Retina (tissue), 1 donor: ENCODE data around the gene FBXO47.
"Not testable (repeated sequence)": the region's sequence is repeated elsewhere in the genome, so short reads cannot be mapped to it uniquely, and the experiment has no call there.

Experiments used
- DNase-seq: peaks from one replicate; pipeline ENCODE4 v3.0.0-alpha.2; 2016

Gene FBXO47

DNA sequence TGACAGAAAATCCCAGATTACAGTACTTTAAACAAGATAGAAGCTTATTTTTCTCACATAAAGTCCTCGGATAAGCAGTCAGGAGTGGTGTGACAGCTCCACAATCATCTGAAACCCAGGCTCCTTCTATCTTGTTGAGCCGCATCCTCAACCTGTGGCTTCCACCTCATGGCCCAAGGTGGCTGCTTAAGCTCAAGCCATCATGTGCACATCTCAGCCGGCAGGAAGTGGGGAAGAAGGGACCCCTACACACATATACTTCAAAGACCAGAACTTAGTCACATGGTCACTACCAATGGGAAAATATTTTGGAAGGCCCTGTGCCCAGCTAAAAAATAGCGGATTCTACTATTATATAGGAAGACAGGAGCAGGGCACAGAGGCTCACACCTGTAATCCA, 11.0 kb upstream of the FBXO47 start:
- no peak for DNase-seq

GRCh38 chr17:38976187-38976551, 9.0 kb upstream of the FBXO47 start:
- not testable (repeated sequence) for DNase-seq

GRCh38 chr17:38970804-38971203, 3.6 kb upstream of the FBXO47 start:
- no peak for DNase-seq

GRCh38 chr17:38970128-38970527, 2.9 kb upstream of the FBXO47 start:
- no peak for DNase-seq

- DNase-seq = no peak
Observed at GRCh38 chr17:38969281-38969680, 2.1 kb upstream of the FBXO47 start.

DNA sequence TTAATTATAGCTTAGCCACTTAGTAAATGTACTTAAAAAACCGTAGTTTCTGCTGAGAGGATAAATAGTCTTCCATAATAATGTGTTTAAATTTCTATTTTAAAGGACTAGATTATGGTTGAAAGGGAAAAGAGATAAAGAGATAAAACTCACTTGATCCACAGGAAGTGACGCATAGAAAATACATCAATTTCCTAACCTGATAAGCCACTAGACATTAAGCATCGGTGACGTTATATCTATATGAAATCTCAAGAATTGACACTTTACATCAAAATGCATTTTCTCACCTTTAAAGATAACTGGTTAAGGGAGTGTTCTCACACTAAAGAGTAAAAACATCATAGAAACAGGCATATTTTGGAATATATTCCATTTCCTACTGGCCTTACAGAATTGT, 5.8 kb downstream of the FBXO47 start:
- DNase-seq = no peak

DNA sequence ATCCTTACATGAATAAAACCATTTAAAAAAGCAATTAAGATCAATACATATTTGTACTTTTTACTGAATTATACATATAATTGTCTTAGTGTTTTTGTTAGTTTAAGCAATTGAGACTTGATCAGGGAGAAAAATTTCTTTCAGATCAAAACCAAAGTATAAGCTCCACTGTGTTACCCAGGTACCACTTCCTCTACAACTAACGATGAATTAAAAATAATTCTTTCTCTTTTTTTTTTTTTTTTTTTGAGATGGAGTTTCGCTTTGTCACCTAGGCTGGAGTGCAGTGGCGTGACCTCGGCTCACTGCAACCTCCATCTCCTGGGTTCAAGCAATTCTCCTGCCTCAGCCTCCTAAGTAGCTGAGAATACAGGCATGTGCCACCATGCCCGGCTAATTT, 6.8 kb downstream of the FBXO47 start:
- no peak for DNase-seq

- no peak for DNase-seq
Observed at GRCh38 chr17:38959508-38959907, 7.7 kb downstream of the FBXO47 start.

DNA sequence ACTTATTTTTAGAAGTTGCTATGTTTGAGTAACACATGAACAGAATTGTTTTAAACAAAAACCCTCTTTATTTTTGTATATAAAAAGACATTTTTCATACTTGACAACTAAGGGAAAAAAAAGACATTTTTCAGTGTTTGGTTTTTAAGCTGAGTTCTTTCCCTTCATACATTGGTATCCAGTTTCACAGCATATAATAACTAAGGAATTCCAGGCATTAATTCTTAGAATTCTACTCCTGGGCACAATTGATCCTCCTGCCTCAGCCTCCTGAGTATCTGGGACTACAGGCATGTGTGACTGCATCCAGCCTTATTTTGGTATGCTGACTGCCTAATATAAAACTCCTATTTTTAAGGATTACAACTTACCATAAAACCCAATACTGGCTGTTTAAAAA, 8.4 kb downstream of the FBXO47 start:
- DNase-seq = no peak

DNA sequence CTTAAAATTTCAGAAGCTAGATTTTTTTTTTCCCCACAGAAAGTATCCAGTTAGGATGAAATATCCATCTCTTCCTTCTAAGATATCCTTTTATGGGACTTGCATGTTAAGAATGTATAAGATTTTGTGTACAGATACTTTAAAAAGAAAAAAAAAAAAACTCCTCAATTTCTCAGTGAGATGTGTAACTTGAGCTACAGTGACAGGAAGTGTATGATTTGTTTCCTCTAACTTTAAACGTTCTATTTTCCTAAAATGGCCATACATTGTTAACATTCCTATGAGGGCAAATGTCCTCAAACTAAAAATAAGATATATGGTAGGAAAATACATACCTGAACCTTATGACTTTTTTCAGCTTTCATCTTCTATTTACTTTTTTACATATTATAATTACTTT, 8.9 kb downstream of the FBXO47 start:
- DNase-seq = no peak

DNA sequence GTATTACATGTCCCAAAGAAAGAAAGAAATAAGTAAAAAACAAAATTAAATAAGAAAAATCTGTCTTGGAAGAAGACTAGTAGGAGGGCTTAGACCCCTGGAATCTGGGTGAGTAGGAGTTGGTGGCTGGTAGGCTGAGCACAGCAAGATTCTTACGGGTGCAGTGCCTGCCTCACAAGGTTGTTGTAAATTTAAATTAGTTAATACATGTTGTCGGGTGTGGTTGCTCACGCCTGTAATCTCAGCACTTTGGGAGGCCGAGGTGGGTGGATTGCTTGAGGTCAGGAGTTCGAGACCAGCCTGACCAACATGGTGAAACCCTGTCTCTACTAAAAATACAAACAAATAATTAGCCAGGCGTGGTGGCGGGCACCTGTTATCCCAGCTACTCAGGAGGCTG, 13.4 kb downstream of the FBXO47 start:
- not testable (repeated sequence) for DNase-seq

DNA sequence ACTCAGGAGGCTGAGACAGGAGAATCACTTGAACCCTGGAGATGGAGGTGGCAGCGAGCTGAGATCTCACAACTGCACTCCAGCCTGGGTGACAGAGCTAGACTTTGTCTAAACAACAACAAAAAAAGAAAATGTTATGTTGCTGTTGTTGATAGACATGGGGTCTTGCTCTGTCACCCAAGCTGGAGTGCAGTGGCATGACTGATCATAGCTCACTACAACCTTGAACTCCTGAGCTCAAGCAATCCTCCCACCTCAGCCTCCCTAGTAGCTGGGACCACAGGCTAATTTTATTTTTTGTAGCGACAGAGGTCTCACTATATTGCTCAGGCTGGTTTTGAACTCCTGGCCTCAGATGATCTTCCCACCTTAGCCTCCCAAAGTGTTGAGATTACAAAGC, 20.0 kb downstream of the FBXO47 start:
- DNase-seq = no peak

DNA sequence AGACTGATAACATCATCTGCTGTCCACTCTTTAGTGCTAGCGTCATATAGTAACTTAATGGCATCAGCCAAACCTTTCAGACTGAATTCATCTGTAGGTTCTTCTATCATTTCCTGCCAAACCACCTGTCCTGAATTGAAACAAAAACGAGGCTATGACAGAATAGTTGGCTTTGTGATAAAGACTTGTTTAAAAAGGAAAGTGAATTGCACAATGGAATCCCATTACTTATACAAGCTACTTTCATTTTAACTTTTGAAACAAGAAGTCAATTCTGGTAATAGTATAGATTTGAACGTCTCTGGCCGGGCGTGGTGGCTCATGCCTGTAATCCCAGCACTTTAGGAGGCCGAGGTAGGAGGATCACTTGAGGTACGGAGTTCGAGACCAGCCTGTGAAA, 23.6 kb downstream of the FBXO47 start:
- DNase-seq = no peak

GRCh38 chr17:38942696-38943334, 24.4 kb downstream of the FBXO47 start:
- DNase-seq = no peak

DNA sequence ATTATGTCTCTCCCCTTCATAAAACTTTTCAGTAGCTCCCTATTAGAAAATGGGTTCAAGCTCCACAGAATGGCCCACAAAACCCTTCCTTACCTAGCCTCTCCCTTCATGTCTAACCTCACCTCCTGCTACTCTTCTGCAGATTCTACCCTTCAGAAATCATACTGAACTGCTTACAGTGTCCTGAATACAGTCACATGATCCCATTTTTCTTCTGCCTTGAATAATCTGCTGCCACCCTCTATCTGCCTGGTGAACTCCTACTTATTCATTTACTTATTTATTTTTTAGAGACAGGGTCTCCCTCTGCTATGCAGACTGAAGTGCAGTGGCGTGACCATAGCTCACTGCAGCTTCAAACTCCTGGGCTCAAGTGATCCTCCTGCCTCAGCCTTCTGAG, 26.8 kb downstream of the FBXO47 start:
- DNase-seq = no peak

DNA sequence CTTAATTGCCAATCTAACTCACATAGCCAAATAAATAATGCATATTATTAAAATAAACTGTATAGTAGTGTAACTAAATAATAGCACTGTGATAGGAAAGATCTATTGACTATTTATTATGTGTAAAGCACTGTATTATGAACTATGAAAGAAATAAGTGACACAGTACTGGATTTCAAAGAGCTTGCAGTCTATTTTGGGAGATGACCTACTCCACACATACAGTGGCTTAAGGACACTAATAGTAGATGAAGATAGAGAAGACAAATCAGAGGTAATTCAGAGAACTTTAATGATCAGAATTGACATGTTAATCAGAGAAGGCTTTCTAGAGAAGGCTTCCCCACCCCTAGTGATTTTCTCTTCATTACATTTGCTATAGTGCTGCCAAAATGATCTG, 27.2 kb downstream of the FBXO47 start:
- DNase-seq = no peak

DNA sequence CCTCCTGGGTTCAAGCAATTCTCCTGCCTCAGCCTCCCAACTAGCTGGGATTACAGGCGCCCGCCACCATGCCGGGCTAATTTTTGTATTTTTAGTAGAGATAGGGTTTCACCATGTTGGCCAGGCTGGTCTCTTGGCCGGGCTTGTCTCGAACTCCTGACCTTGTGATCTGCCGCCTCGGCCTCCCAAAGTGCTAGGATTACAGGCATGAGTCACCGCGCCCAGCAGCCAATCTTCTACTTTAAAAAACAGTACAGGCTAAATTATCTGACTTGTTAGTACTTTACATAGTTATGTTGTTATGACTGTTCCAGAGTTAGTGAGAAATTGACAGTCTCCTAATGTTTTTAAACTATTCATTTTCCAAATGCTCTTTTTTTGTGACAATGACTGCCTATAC, 33.2 kb downstream of the FBXO47 start:
- not testable (repeated sequence) for DNase-seq

DNA sequence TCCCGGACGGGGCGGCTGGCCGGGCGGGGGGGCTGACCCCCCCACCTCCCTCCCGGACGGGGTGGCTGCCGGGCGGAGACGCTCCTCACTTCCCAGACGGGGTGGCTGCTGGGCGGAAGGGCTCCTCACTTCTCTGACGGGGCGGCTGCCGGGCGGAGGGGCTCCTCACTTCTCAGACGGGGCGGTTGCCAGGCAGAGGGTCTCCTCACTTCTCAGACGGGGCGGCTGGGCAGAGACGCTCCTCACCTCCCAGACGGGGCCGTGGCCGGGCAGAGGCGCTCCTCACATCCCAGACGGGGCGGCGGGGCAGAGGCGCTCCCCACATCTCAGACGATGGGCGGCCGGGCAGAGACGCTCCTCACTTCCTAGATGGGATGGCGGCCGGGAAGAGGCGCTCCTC, 36.4 kb downstream of the FBXO47 start:
- DNase-seq = not testable (repeated sequence)

DNA sequence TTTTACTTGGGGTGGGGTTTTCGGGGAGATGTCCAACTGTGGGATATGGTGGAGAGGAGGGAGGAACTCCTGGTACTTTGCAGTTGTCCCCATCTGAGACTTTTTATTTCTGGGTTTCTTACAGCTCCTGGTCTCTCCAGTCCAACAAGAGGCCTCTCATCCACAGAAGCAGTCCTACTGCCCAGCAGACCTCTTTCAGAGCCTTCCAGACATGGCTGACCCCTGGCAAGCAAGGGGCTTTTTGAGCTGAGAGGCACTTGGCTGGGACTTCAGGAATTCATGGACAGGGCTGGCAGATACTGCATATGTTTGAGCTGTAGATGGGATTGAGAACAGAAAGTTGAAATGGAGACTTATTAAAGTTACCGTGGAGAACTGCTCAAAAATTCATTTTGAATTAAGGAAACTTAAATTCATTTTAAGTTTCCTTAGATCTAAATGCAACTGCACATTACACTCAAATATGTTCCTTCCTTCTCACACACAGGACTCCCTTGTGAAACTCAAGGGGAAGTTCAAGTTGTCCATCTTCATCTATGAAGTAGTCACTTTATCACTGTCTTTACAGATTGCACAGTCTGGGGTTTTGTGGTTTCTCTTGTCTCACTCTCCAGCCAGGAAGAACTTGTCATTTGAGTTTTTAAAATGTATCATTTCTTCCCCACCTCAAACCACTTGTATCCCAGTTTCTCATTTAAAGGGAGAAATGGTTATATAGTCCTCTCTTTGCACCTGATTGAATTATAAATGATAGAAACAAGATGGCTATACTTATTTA, 40.7 kb downstream of the FBXO47 start:
- DNase-seq = no peak

DNA sequence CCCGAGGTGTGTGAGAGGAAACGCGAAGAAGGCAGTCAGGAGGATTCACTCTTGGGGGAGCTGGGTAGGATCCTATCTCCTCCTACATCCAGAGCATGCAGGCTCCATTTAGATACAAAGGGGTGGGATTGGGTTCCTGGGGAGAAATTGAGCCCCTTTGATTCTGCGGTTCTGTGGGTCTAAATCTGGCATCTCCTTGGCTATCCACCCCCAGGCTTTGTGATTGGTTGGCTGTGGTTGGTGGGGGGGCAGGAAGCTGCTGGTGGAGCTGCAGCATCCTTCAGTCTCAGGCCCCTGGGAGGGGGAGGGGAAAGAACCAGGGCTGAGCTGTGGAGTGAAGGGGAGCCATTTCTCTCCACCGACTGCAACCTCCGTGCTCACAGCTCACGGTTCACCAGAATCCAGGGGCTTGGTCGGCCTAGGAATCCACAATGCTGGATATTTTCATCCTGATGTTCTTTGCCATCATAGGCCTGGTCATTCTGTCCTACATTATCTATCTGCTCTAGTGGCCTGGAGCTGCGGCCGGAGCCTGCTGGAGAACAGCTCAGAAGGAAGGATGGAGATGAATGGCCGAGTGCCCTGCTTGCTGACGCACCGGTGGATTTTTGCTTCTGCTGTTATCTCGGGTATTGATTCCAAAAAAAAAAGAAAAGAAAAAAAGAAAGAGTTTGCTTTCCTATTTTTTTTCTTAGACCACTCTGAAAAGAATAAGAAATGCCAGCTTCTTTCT, 41.8 kb downstream of the FBXO47 start, which contains the start of gene LASP1NB:
Gene LASP1NB, plus strand, starts transcription at position 352 of the 733 bp plus-strand sequence.
- peak; percentile 93 for DNase-seq

GRCh38 chr17:38922538-38923297, 44.5 kb downstream of the FBXO47 start:
- DNase-seq = peak; percentile 34

DNA sequence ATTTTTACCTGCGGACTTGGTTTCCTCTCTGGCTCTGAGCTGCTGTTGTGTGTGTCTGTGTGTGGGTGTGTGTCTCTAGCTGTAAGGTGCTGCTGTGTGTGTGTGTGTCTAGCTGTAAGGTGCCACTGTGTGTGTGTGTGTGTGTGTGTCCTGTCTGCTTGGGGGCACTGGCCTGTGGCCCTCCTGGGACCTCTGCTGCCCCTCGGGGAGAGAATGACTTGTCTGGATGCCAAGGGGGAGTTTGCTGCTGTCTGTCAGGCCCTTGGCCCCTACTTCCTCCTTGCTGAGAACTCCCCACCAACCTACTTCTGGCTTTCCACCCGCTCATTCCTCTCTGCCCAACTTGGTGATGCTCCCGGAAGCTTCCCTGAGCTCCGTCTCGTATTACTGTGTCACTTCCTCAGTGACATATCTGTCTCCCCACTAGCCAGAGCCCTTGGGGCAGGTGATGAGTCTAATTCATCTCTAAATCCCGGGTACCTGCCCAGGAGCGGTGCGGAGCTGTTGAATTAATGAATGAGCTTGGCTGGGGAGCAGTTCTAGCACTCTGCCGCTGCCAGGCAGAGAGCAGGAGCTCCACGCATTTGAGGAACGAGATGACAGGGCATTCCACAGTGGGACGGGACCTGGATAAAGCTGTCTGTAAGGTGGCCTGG, 45.3 kb downstream of the FBXO47 start:
- DNase-seq = no peak
